ENCODE results near the gene LRRC4C.

GRCh38 chr11:41382927-41383326 is 76.5 kb downstream of the LRRC4C start:
- no peak for TF ChIP-seq CTCF (IDR thresholded peaks at IDR 0.05)
- TF ChIP-seq POLR2A (IDR thresholded peaks at IDR 0.05) = no peak
